HepG2 (cell line): ENCODE results near the gene USP12. TPM values are rescaled to one million over a fixed set of nuclear protein-coding genes. Genes with fewer than 3 reads are reported as not detected.
A peak's percentile ranks its signal among the peaks of the same experiment; 100 is the strongest.

Source experiments
- GMEB1 ChIP-seq: sonication (generic); formaldehyde crosslinking; IDR thresholded peaks from 2 replicates; pipeline ENCODE4 v1.5.1; 2020; ENCODE audit warnings: missing genetic modification reagents, mild to moderate bottlenecking, borderline replicate concordance
- HOXA5 ChIP-seq: sonication (generic); formaldehyde crosslinking; IDR thresholded peaks from 2 replicates; pipeline ENCODE4 v1.4.0; 2020; ENCODE audit warnings: missing genetic modification reagents
- NR2C2 ChIP-seq: sonication (generic); formaldehyde crosslinking; IDR thresholded peaks from 2 replicates; pipeline ENCODE4 v1.4.0; 2020; ENCODE audit warnings: missing genetic modification reagents, mild to moderate bottlenecking, moderate library complexity, borderline replicate concordance
- UBTF ChIP-seq: sonication (generic); formaldehyde crosslinking; IDR thresholded peaks from 2 replicates; pipeline ENCODE4 v1.4.0; 2020; ENCODE audit warnings: mild to moderate bottlenecking, missing genetic modification reagents
- ZBTB40 ChIP-seq, 2 experiments: fragments of 450-650 bp in 1 of 2; sonication (generic) in 1 of 2; formaldehyde crosslinking in 1 of 2; IDR thresholded peaks; 2 replicates each; pipeline versions ENCODE4 v1.6.1 to v1.8.0; 2016 to 2022; ENCODE audit warnings: antibody characterized with exemption in 1 of 2, mild to moderate bottlenecking in 1 of 2, missing genetic modification reagents in 1 of 2
- ZBTB7B ChIP-seq: sonication (generic); formaldehyde crosslinking; IDR thresholded peaks from 2 replicates; pipeline ENCODE4 v1.4.0; 2020; ENCODE audit warnings: missing genetic modification reagents
- ZNF850 ChIP-seq: sonication (generic); formaldehyde crosslinking; conservative IDR thresholded peaks from 2 replicates; pipeline ENCODE4 v1.9.0; 2021; ENCODE audit warnings: mild to moderate bottlenecking, missing genetic modification reagents
- polyA plus RNA-seq, 8 experiments: library from polyadenylated mRNA; depleted of rRNA in 3 of 8; stranded (reverse) in 7 of 8; unstranded in 1 of 8; fragments of >200 nt; fragmentation: Illumina TruSeq in 4 of 8; extraction: Trizol in 4 of 8; gene quantifications; 2 replicates each; pipeline versions ENCODE4 v1.2.1 to v1.2.3, GENCODE V29; 2011 to 2016; ENCODE audit warnings: low read depth in 4 of 8, missing spikeins in 1 of 8, mixed read lengths in 1 of 8; ENCODE audit not compliant: insufficient read depth in 1 of 8
- total RNA-seq, 5 experiments: library from RNA; depleted of rRNA; stranded (reverse); fragments of >200 nt; fragmentation: Illumina TruSeq; extraction: Trizol; gene quantifications; 2 replicates each; pipeline ENCODE4 v1.2.3, GENCODE V29; 2016; ENCODE audit warnings: low read depth in 1 of 5

Gene USP12
- total and polyA plus RNA-seq, 2 of the 13 experiments (the other 11 are each of a cell fraction or from before 2014, with no cell fraction given), result 9.8 to 19.5 TPM

GRCh38 chr13:27018344-27018861, 153.2 kb downstream of the USP12 start (continued):
- peak; percentile 37; the same call in 1 of the 2 replicates for TF ChIP-seq ZBTB40 (IDR thresholded peaks at IDR 0.05)
- TF ChIP-seq ZBTB40 (CRISPR knock-in tag; IDR thresholded peaks at IDR 0.05), result peak; percentile 97
- no peak for TF ChIP-seq GMEB1 (CRISPR knock-in tag)
- TF ChIP-seq HOXA5, result no peak
- no peak for TF ChIP-seq ZBTB7B
- TF ChIP-seq UBTF (CRISPR knock-in tag), result no peak
- TF ChIP-seq ZNF850 (CRISPR knock-in tag), result no peak
- TF ChIP-seq NR2C2 (CRISPR knock-in tag), result no peak
